NCI-H146 treated with DMSO at 0.1 percent for 48 hours (cell line): ENCODE data around the gene MUC5AC.
"Not testable (repeated sequence)": the region's sequence is repeated elsewhere in the genome, so short reads cannot be mapped to it uniquely, and the experiment has no call there.

Experiments
- DNase-seq: peaks from one replicate; lab custom pipeline; 2025; ENCODE audit not compliant: unreplicated experiment; lab: John Stamatoyannopoulos, UW

Gene MUC5AC

GRCh38 chr11:1162491-1163311, 4.9 kb downstream of the MUC5AC start:
- no peak for DNase-seq

GRCh38 chr11:1163321-1163910, 5.7 kb downstream of the MUC5AC start:
- no peak for DNase-seq

- DNase-seq, result no peak
Measured at GRCh38 chr11:1163911-1164735, 6.4 kb downstream of the MUC5AC start.

- DNase-seq, result not testable (repeated sequence)
Measured at GRCh38 chr11:1164779-1165255, 7.1 kb downstream of the MUC5AC start.

- DNase-seq, result no peak
Measured at GRCh38 chr11:1165256-1166041, 7.7 kb downstream of the MUC5AC start.

GRCh38 chr11:1167256-1167655, 9.5 kb downstream of the MUC5AC start:
- no peak for DNase-seq

- DNase-seq, result no peak
Measured at GRCh38 chr11:1167751-1168231, 10.0 kb downstream of the MUC5AC start.

- DNase-seq, result no peak
Measured at GRCh38 chr11:1168256-1168655, 10.5 kb downstream of the MUC5AC start.

GRCh38 chr11:1168721-1169161, 11.0 kb downstream of the MUC5AC start:
- no peak for DNase-seq

GRCh38 chr11:1171223-1171984, 13.7 kb downstream of the MUC5AC start:
- DNase-seq, result no peak

GRCh38 chr11:1171985-1172728, 14.4 kb downstream of the MUC5AC start:
- no peak for DNase-seq

GRCh38 chr11:1172729-1173117, 15.0 kb downstream of the MUC5AC start:
- DNase-seq, result no peak

- not testable (repeated sequence) for DNase-seq
Measured at GRCh38 chr11:1173396-1173795, 15.6 kb downstream of the MUC5AC start.

- DNase-seq, result no peak
Measured at GRCh38 chr11:1174441-1175370, 17.0 kb downstream of the MUC5AC start.

- DNase-seq, result no peak
Measured at GRCh38 chr11:1175461-1176223, 17.9 kb downstream of the MUC5AC start.

- no peak for DNase-seq
Measured at GRCh38 chr11:1176224-1177019, 18.7 kb downstream of the MUC5AC start.
